Right atrium auricular region (tissue), 2 donors: ENCODE measurements around the gene TRPV2. TPM values are rescaled to one million over a fixed set of nuclear protein-coding genes. Genes with fewer than 3 reads are reported as not detected.

Experiments
- DNase-seq: peaks from one replicate; pipeline ENCODE4 v3.0.0-alpha.2; 2019; ENCODE audit warnings: low spot score
- H3K27ac ChIP-seq, 2 donors: fragments of 200-600 bp; sonication (generic); 1 replicate in 1 of 2; 2 replicates in 1 of 2; pipeline ENCODE4 v1.5.1; 2016 to 2019
- H3K27me3 ChIP-seq, 2 donors: fragments of 200-600 bp; sonication (generic); one replicate each; pipeline versions ENCODE4 v1.5.1 to v1.6.0; 2017 to 2019
- H3K36me3 ChIP-seq: fragments of 200-600 bp; sonication (generic); one replicate; pipeline ENCODE4 v1.5.1; 2016
- H3K4me1 ChIP-seq, 2 donors: fragments of 200-600 bp; sonication (generic); one replicate each; pipeline versions ENCODE4 v1.5.1 to v1.6.0; 2017 to 2019
- H3K4me3 ChIP-seq, 2 donors: fragments of 200-600 bp; sonication (generic); 1 replicate in 1 of 2; 2 replicates in 1 of 2; pipeline ENCODE4 v1.5.1; 2017 to 2019; ENCODE audit warnings: mild to moderate bottlenecking in 1 of 2, moderate library complexity in 1 of 2
- H3K9me3 ChIP-seq, 2 donors: fragments of 200-600 bp; sonication (generic); one replicate each; pipeline ENCODE4 v1.5.1; 2019
- total RNA-seq, 2 donors: library from RNA; depleted of rRNA; stranded (reverse); fragments of >200 nt; gene quantifications; one replicate each; pipeline ENCODE4 v1.1.0, GENCODE V29; 2016
- TF ChIP-seq, protein P1 (sequence below), 2 donors: fragments of 200-600 bp; sonication (generic); IDR thresholded peaks; one replicate each; pipeline ENCODE4 v1.5.1; 2019; ENCODE audit warnings: antibody characterized with exemption in 2 of 2

The TRPV2 gene
- total RNA-seq, 2 donors from 2014 or later: 6.7 to 15.0 TPM

DNA sequence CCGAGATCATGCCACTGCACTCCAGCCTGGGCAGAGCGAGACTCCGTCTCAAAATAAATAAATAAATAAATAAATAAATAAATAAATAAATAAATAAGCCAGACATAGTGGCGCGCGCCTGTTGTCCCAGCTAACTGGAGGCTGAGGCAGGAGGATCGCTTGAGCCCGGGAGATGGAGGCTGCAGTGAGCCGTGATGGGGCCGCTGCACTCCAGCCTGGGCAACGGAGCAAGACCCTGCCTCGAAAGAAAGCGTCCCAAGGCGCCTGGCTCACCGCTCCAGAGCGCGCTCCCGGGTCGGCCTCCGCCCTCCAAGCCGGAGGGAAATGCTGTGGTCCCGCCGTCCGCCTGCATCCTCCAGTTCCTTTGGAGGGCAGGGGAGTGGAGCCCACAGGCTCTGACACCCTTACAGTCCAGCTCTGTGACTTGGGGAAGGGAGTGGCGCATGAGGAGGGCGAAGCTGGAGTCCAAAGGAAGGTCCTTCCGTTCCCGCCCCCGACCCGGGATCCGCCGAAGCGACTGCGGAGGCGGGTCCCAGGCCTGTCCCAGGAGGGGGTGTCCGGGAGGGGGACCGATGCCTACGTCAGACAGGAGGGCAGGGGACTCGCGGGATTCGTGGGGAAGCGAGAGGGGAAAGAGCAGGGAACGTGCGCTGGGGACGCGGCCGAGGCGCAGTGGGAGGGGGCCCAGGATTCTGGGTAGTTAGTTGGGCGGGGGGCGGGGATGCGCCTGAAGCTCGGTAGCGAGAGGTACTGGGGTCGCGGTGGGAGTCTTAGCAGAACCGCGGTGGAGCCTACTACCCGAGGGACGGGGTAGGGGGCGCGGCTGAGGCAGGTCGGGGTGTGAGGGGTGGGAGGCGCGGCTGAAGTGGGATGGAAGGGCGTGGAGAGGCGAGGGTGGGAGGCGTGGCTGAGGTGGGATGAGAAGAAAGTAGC lies 8.4 kb upstream of the TRPV2 start:
- no peaks in the 10 kb centered on the region for H3K27me3 ChIP-seq
- peak overlapping the region; percentile 80 to 81 for H3K27ac ChIP-seq
- DNase-seq: no peak
- H3K4me1 ChIP-seq: peaks cover 0 to 22% of the 10 kb centered on the region in 2 donors
- peak overlapping the region; percentile 53 to 64 for H3K4me3 ChIP-seq
- TF ChIP-seq, protein P1, sequence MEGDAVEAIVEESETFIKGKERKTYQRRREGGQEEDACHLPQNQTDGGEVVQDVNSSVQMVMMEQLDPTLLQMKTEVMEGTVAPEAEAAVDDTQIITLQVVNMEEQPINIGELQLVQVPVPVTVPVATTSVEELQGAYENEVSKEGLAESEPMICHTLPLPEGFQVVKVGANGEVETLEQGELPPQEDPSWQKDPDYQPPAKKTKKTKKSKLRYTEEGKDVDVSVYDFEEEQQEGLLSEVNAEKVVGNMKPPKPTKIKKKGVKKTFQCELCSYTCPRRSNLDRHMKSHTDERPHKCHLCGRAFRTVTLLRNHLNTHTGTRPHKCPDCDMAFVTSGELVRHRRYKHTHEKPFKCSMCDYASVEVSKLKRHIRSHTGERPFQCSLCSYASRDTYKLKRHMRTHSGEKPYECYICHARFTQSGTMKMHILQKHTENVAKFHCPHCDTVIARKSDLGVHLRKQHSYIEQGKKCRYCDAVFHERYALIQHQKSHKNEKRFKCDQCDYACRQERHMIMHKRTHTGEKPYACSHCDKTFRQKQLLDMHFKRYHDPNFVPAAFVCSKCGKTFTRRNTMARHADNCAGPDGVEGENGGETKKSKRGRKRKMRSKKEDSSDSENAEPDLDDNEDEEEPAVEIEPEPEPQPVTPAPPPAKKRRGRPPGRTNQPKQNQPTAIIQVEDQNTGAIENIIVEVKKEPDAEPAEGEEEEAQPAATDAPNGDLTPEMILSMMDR (IDR thresholded peaks at IDR 0.05): no peak
- H3K36me3 ChIP-seq: no peaks in the 10 kb centered on the region
- H3K9me3 ChIP-seq: no peaks in the 10 kb centered on the region

DNA sequence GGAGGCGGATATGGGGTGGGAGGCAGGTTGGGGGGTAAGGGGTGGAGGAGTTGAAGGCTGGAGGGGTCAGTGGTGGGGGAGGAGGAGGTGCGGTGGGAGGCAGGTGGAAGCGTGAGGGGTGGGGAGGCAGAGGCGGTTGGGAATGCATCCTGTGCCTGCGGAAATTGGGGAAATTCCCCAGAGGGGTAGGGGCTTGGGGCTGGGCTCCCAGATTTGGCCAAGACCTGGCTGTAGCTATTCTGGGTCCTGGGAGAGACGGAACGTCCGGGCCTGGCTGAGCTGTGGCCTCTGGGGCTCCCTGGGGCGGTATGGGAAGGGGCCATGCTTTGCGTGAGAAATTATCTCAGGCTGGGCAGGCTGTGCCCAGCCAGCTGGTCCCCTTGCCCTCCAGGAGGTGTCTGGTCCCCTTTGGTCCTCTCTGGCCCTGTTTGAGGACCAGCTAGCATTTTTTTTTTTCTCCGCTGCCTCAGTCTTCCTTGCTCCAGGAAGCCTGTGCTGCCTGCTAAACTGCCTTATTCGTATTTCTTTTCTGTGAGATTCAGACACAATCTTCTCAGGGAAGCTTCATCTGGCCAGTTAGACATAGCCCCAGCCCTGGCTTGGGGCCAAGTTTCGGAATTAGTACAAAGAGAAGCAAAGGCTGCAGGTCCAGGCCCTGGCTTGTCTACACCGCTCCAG lies 7.3 kb upstream of the TRPV2 start:
- Histone ChIP-seq H3K27me3 (no peaks in the 10 kb centered on the region), H3K36me3 (no peaks in the 10 kb centered on the region), H3K27ac (peak overlapping the region; percentile 69 to 80), H3K4me3 (peak overlapping the region in 1 of 2 donors; percentile 64), H3K9me3 (no peaks in the 10 kb centered on the region), H3K4me1 (peaks cover 0 to 22% of the 10 kb centered on the region in 2 donors)
- DNase-seq: peak; percentile 76
- TF ChIP-seq, protein P1 (IDR thresholded peaks at IDR 0.05): no peak

DNA sequence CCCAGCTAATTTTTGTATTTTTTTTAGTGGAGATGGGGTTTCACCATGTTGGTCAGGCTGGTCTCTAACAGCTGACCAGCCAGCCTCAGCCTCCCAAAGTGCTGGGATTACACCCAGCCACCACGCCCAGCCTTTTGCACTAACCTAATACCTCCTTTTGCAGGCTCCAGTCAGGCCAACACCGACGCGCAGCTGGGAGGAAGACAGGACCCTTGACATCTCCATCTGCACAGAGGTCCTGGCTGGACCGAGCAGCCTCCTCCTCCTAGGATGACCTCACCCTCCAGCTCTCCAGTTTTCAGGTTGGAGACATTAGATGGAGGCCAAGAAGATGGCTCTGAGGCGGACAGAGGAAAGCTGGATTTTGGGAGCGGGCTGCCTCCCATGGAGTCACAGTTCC lies 2.0 kb downstream of the TRPV2 start:
- Histone ChIP-seq H3K4me1 (peaks cover 0 to 40% of the 10 kb centered on the region in 2 donors), H3K27me3 (no peaks in the 10 kb centered on the region), H3K27ac (peak overlapping the region in 1 of 2 donors; percentile 90)

DNA sequence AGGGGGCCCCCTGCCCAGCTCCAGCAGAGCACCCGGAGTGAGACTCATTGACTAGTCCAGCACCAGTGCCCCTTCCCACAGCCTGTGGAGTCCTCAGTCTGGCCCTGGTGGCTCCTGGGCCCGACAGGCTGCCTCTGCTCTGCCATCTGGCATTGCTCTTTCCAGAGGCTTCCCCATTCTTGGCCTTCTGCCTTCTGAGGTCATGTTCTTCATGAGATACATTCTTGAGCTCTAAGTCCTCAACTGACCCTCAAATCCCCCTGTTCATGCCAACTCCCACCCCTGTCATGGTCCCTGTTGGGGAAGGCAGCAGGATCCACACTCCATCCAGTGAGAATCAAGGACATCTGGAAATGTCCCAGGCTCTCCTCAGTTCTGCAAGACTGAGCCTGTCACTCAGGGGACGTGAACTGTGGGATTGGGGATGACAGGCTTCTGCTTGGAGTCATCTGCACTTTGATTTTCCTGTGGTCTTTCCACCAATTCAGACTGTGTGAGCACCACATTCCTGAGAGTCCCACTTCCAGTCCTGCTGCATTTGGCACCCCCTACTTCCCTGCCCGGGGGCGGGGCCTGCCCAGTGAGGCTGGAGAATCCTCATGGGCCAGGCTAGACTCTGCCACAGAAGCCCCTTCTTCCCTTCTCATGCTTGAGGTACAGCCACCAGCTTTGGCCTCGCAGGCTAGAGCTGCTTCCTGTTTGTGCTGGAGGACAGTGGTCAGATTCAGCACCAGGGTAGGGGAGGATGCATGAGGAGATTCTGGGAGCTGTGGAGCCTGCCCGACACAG lies 2.7 kb downstream of the TRPV2 start:
- TF ChIP-seq, protein P1 (IDR thresholded peaks at IDR 0.05): no peak
- Histone ChIP-seq H3K4me1 (peaks cover 0 to 40% of the 10 kb centered on the region in 2 donors), H3K9me3 (no peaks in the 10 kb centered on the region), H3K27ac (peak overlapping the region; percentile 62 to 90), H3K27me3 (no peaks in the 10 kb centered on the region), H3K36me3 (no peaks in the 10 kb centered on the region), H3K4me3 (no peak overlapping the region)
- no peak for DNase-seq

More for the DNA sequence above, 2.0 kb downstream of the TRPV2 start:
- Histone ChIP-seq H3K9me3 (no peaks in the 10 kb centered on the region), H3K4me3 (no peak overlapping the region), H3K36me3 (no peaks in the 10 kb centered on the region)
- TF ChIP-seq, protein P1 (IDR thresholded peaks at IDR 0.05): no peak
- DNase-seq: no peak

DNA sequence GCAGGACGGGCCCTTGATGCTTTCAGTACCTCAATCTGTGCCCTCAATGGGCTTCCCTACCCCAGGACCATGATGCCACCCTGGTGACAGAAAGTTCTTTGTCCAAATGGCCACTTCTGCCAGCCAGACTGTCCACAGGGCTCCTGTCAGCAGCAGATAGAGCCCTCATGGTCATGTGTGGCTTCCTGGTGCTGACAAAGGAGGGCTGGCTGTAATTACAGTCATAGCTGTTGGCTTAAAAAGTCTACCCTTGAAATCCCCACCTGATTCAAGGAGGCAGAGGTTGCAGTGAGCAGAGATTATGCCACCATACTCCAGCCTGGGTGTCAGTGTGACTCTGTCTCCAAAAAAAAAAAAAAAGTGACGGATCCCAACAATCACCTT lies 3.3 kb downstream of the TRPV2 start:
- DNase-seq: no peak
- Histone ChIP-seq H3K36me3 (no peaks in the 10 kb centered on the region), H3K4me3 (no peak overlapping the region), H3K27ac (peak overlapping the region; percentile 62 to 90), H3K9me3 (no peaks in the 10 kb centered on the region), H3K27me3 (no peaks in the 10 kb centered on the region), H3K4me1 (peaks cover 0 to 40% of the 10 kb centered on the region in 2 donors)
- TF ChIP-seq, protein P1 (IDR thresholded peaks at IDR 0.05): no peak
